T-cell (primary cell): ENCODE data around the gene IL37. TPM values are rescaled to one million over a fixed set of nuclear protein-coding genes. Genes with fewer than 3 reads are reported as not detected.

Experiments used
- ATAC-seq, 4 experiments: fragments of 200-7000 bp in 3 of 4; fragments of 150-1000 bp in 1 of 4; cut with Tn5 transposase; replicated peaks in 1 of 4; 1 replicate in 3 of 4; 2 replicates in 1 of 4; pipeline ENCODE4 v1.10.0; 2021; ENCODE audit warnings: moderate library complexity in 3 of 4, mild to moderate bottlenecking in 2 of 4, moderate number of reproducible peaks in 1 of 4
- CTCF ChIA-PET, 2 donors: fragments of 300-600 bp; sonication (Branson Sonifier 250); formaldehyde crosslinking; loops; one replicate each; lab custom pipeline; 2022; ENCODE audit warnings: antibody characterized with exemption in 2 of 2; lab: Charles Lee
- POLR2A ChIA-PET, 2 donors: fragments of 300-600 bp; sonication (Branson Sonifier 250); formaldehyde crosslinking; loops; one replicate each; lab custom pipeline; 2022; ENCODE audit warnings: antibody characterized with exemption in 2 of 2; lab: Charles Lee
- DNase-seq, 35 experiments: peaks; one replicate each; pipeline versions ENCODE4 v3.0.0 to v3.0.0-alpha.2; 2013 to 2023
- H3K27ac ChIP-seq: one replicate; pipeline ENCODE4 v1.5.1; 2013; ENCODE audit warnings: low read length
- H3K27me3 ChIP-seq, 2 experiments: replicated peaks in 1 of 2; 1 replicate in 1 of 2; 2 replicates in 1 of 2; pipeline versions ENCODE4 v1.6.1 to v1.7.0; 2013; ENCODE audit warnings: low read length in 1 of 2, mixed read lengths in 1 of 2; ENCODE audit not compliant: control insufficient read depth in 2 of 2, insufficient read depth in 2 of 2; ENCODE audit errors: extremely low read depth in 1 of 2
- H3K36me3 ChIP-seq, 2 donors: 1 replicate in 1 of 2; 2 replicates in 1 of 2; pipeline versions ENCODE4 v1.6.1 to v1.7.0; 2013; ENCODE audit warnings: low read length in 1 of 2; ENCODE audit not compliant: control insufficient read depth in 2 of 2, insufficient read depth in 1 of 2; ENCODE audit errors: extremely low read depth in 1 of 2
- H3K4me1 ChIP-seq, 2 experiments: 1 replicate in 1 of 2; 2 replicates in 1 of 2; pipeline versions ENCODE4 v1.6.1 to v1.7.0; 2013; ENCODE audit warnings: low read length in 2 of 2, mixed read lengths in 1 of 2; ENCODE audit not compliant: insufficient read depth in 2 of 2, control insufficient read depth in 1 of 2; ENCODE audit errors: extremely low read depth in 1 of 2
- H3K4me3 ChIP-seq, 2 donors: 1 replicate in 1 of 2; 2 replicates in 1 of 2; pipeline versions ENCODE4 v1.5.1 to v1.7.0; 2013; ENCODE audit warnings: mild to moderate bottlenecking in 2 of 2, low read length in 1 of 2, moderate library complexity in 1 of 2; ENCODE audit not compliant: control insufficient read depth in 1 of 2; ENCODE audit errors: extremely low read depth in 1 of 2
- H3K9me3 ChIP-seq: 2 replicates; pipeline ENCODE4 v1.7.0; 2013
- H3K27ac Mint-ChIP-seq, 2 donors: one replicate each; pipeline ENCODE4 v1.8.0; 2020 to 2021; ENCODE audit warnings: mild to moderate bottlenecking in 2 of 2, mixed read lengths in 2 of 2
- H3K27me3 Mint-ChIP-seq, 2 donors: one replicate each; pipeline ENCODE4 v1.8.0; 2021 to 2022; ENCODE audit warnings: mixed read lengths in 2 of 2
- H3K36me3 Mint-ChIP-seq: one replicate; pipeline ENCODE4 v1.8.0; 2021; ENCODE audit warnings: mixed read lengths
- H3K4me1 Mint-ChIP-seq, 3 donors: one replicate each; pipeline ENCODE4 v1.8.0; 2020 to 2022; ENCODE audit warnings: mixed read lengths in 3 of 3, mild to moderate bottlenecking in 1 of 3
- H3K4me3 Mint-ChIP-seq, 3 donors: one replicate each; pipeline ENCODE4 v1.8.0; 2020 to 2022; ENCODE audit warnings: mild to moderate bottlenecking in 3 of 3, mixed read lengths in 3 of 3, moderate library complexity in 3 of 3
- H3K9me3 Mint-ChIP-seq, 3 donors: one replicate each; pipeline ENCODE4 v1.8.0; 2020 to 2022; ENCODE audit warnings: mixed read lengths in 3 of 3
- WGBS: methylation state at CpG from one replicate; pipeline ENCODE4 v1.1.5; 2013; ENCODE audit warnings: missing lambda C conversion rate; ENCODE audit not compliant: insufficient coverage; 5-methylcytosine and 5-hydroxymethylcytosine counted together
- total RNA-seq, 35 experiments: library from RNA in 6 of 35; stranded (reverse) in 6 of 35; fragments of 120-200 nt in 1 of 35; gene quantifications; one replicate each; pipeline versions ENCODE4 v1.2.1 to v1.2.4 and lab custom pipeline; 2013 to 2026

Gene IL37
- total RNA-seq, 5 donors from 2014 or later (not counting 1 experiment from before 2014, with no cell fraction given), result not detected

GRCh38 chr2:112887964-112888749 is 22.8 kb upstream of the IL37 start:
- Mint-ChIP-seq H3K4me1 (peaks cover 6 to 13% (median 8%) of the 10 kb centered on the region in 3 donors), H3K27me3 (no peaks in the 10 kb centered on the region), H3K4me3 (no peak overlapping the region), H3K27ac (no peak overlapping the region), H3K9me3 (no peaks in the 10 kb centered on the region), H3K36me3 (no peaks in the 10 kb centered on the region)
- H3K27ac ChIP-seq, result no peak overlapping the region
- H3K4me1 ChIP-seq, result no peaks in the 10 kb centered on the region
- DNase-seq (no peak), ATAC-seq (no peak)
- POLR2A ChIA-PET, result no interaction called here
- CTCF ChIA-PET, result no interaction called here
- no CpG with 5 or more reads among the region's 2 CpGs for WGBS
- H3K9me3 ChIP-seq, result no peaks in the 10 kb centered on the region
- H3K27me3 ChIP-seq, result no peaks in the 10 kb centered on the region
- no peak overlapping the region for H3K4me3 ChIP-seq
- H3K36me3 ChIP-seq, result no peaks in the 10 kb centered on the region

- ATAC-seq, result no peak
- no peak overlapping the region for H3K27ac Mint-ChIP-seq
- ChIA-PET POLR2A (no interaction called here), CTCF (interaction anchor here in 1 of 2 donors (1.1 kb wide), 1 partner anchor 141 kb away, joined by 3 read pairs; no protein-coding TSS in a partner anchor)
- no peak for DNase-seq
- whole genome bisulfite sequencing, result no CpG with 5 or more reads among the region's 1 CpG
- H3K36me3 Mint-ChIP-seq, result no peaks in the 10 kb centered on the region
- no peaks in the 10 kb centered on the region for H3K9me3 ChIP-seq
- H3K4me3 ChIP-seq, result no peak overlapping the region
- no peaks in the 10 kb centered on the region for H3K4me1 ChIP-seq
- H3K9me3 Mint-ChIP-seq, result no peaks in the 10 kb centered on the region
- H3K27ac ChIP-seq, result no peak overlapping the region
- peaks cover 0 to 4% of the 10 kb centered on the region in 2 experiments for H3K27me3 ChIP-seq
- no peaks in the 10 kb centered on the region for H3K27me3 Mint-ChIP-seq
- H3K4me1 Mint-ChIP-seq, result peaks cover 3 to 9% (median 3%) of the 10 kb centered on the region in 3 donors
- H3K36me3 ChIP-seq, result no peaks in the 10 kb centered on the region
- H3K4me3 Mint-ChIP-seq, result no peak overlapping the region
These were observed 21.0 kb upstream of the IL37 start for GRCh38 chr2:112889976-112890375.

GRCh38 chr2:112891385-112891831 is 19.6 kb upstream of the IL37 start:
- H3K27me3 Mint-ChIP-seq, result no peaks in the 10 kb centered on the region
- 74% methylated on average over 4 of the region's 6 CpGs for WGBS
- H3K27ac Mint-ChIP-seq, result no peak overlapping the region
- Histone ChIP-seq H3K4me1 (no peaks in the 10 kb centered on the region), H3K27me3 (peaks cover 0 to 4% of the 10 kb centered on the region in 2 experiments), H3K27ac (no peak overlapping the region), H3K9me3 (no peaks in the 10 kb centered on the region), H3K4me3 (no peak overlapping the region), H3K36me3 (no peaks in the 10 kb centered on the region)
- ATAC-seq, result no peak
- no peaks in the 10 kb centered on the region for H3K4me1 Mint-ChIP-seq
- H3K9me3 Mint-ChIP-seq, result no peaks in the 10 kb centered on the region
- POLR2A ChIA-PET, result interaction anchor here in 1 of 2 donors (0.6 kb wide), 1 partner anchor 25 kb away, joined by 3 read pairs; no protein-coding TSS in a partner anchor
- CTCF ChIA-PET, result no interaction called here
- H3K4me3 Mint-ChIP-seq, result no peak overlapping the region
- no peak for DNase-seq
- H3K36me3 Mint-ChIP-seq, result no peaks in the 10 kb centered on the region

GRCh38 chr2:112893752-112894151 is 17.2 kb upstream of the IL37 start:
- Mint-ChIP-seq H3K4me1 (no peaks in the 10 kb centered on the region), H3K36me3 (no peaks in the 10 kb centered on the region), H3K27ac (no peak overlapping the region), H3K9me3 (no peaks in the 10 kb centered on the region), H3K4me3 (no peak overlapping the region), H3K27me3 (peaks cover 6 to 10% of the 10 kb centered on the region in 2 donors)
- ChIA-PET CTCF (no interaction called here), POLR2A (no interaction called here)
- WGBS, result no CpG with 5 or more reads among the region's 2 CpGs
- Histone ChIP-seq H3K36me3 (no peaks in the 10 kb centered on the region), H3K9me3 (no peaks in the 10 kb centered on the region), H3K27ac (no peak overlapping the region), H3K4me1 (no peaks in the 10 kb centered on the region), H3K27me3 (peaks cover 0 to 4% of the 10 kb centered on the region in 2 experiments), H3K4me3 (no peak overlapping the region)
- no peak for ATAC-seq
- no peak for DNase-seq

- POLR2A ChIA-PET, result interaction anchor here in 1 of 2 donors (0.6 kb wide), 1 partner anchor 290 kb away, joined by 12 read pairs; no protein-coding TSS in a partner anchor
- Mint-ChIP-seq H3K4me1 (no peaks in the 10 kb centered on the region), H3K27me3 (peaks cover 10% of the 10 kb centered on the region in 2 donors), H3K4me3 (no peak overlapping the region), H3K36me3 (no peaks in the 10 kb centered on the region), H3K27ac (no peak overlapping the region), H3K9me3 (no peaks in the 10 kb centered on the region)
- Histone ChIP-seq H3K4me3 (no peak overlapping the region), H3K9me3 (no peaks in the 10 kb centered on the region), H3K36me3 (no peaks in the 10 kb centered on the region), H3K27ac (no peak overlapping the region), H3K27me3 (peaks cover 0 to 6% of the 10 kb centered on the region in 2 experiments), H3K4me1 (no peaks in the 10 kb centered on the region)
- CTCF ChIA-PET, result no interaction called here
- DNase-seq (no peak), ATAC-seq (no peak)
- 100% methylated on average over 3 of the region's 8 CpGs for WGBS
These were observed 13.9 kb upstream of the IL37 start for GRCh38 chr2:112896909-112897623.

GRCh38 chr2:112897624-112897978 is 13.4 kb upstream of the IL37 start:
- Histone ChIP-seq H3K9me3 (no peaks in the 10 kb centered on the region), H3K27me3 (peaks cover 0 to 6% of the 10 kb centered on the region in 2 experiments), H3K27ac (no peak overlapping the region), H3K36me3 (no peaks in the 10 kb centered on the region), H3K4me1 (no peaks in the 10 kb centered on the region), H3K4me3 (no peak overlapping the region)
- Mint-ChIP-seq H3K36me3 (no peaks in the 10 kb centered on the region), H3K4me1 (no peaks in the 10 kb centered on the region), H3K27me3 (peaks cover 10% of the 10 kb centered on the region in 2 donors), H3K4me3 (no peak overlapping the region), H3K27ac (no peak overlapping the region), H3K9me3 (no peaks in the 10 kb centered on the region)
- DNase-seq (no peak), ATAC-seq (no peak)
- POLR2A ChIA-PET, result no interaction called here
- CTCF ChIA-PET, result no interaction called here
- WGBS, result no CpG with 5 or more reads among the region's 3 CpGs
